ENCODE results near the gene PAX3. TPM values are rescaled to one million over a fixed set of nuclear protein-coding genes. Genes with fewer than 3 reads are reported as not detected.

PAX3 gene
- total RNA-seq, 1 donor from 2014 or later, result not detected

GRCh38 chr2:222242532-222242931 lies 56.3 kb downstream of the PAX3 start:
- Histone ChIP-seq H3K9me3 (no peaks in the 10 kb centered on the region), H3K4me1 (no peaks in the 10 kb centered on the region), H3K4me3 (no peak overlapping the region), H3K27me3 (no peaks in the 10 kb centered on the region), H3K27ac (no peak overlapping the region), H3K36me3 (no peaks in the 10 kb centered on the region)
- no peak for TF ChIP-seq CTCF (IDR thresholded peaks at IDR 0.05)
- no peak for TF ChIP-seq POLR2AphosphoS5 (IDR thresholded peaks at IDR 0.05; ENCODE audit: insufficient read depth in 1 of 2, low read depth in 1 of 2)
- no peak for TF ChIP-seq POLR2A (IDR thresholded peaks at IDR 0.05)
- intact Hi-C loops (cut with DNase I), result no loop called here
- no peak for DNase-seq (ENCODE audit: extremely low spot score in 2 of 2)

GRCh38 chr2:222241128-222241870 lies 57.5 kb downstream of the PAX3 start:
- no peaks in the 10 kb centered on the region for H3K9me3 ChIP-seq
- no peak overlapping the region for H3K27ac ChIP-seq
- H3K36me3 ChIP-seq, result no peaks in the 10 kb centered on the region
- H3K27me3 ChIP-seq, result no peaks in the 10 kb centered on the region
- TF ChIP-seq CTCF (IDR thresholded peaks at IDR 0.05), result no peak
- no peak for DNase-seq (ENCODE audit: extremely low spot score in 2 of 2)
- intact Hi-C loops (cut with DNase I), result no loop called here
- no peaks in the 10 kb centered on the region for H3K4me1 ChIP-seq
- no peak overlapping the region for H3K4me3 ChIP-seq

GRCh38 chr2:222240676-222241049 lies 58.1 kb downstream of the PAX3 start:
- DNase-seq (ENCODE audit: extremely low spot score in 2 of 2), result no peak
- Histone ChIP-seq H3K4me3 (no peak overlapping the region), H3K4me1 (no peaks in the 10 kb centered on the region), H3K36me3 (no peaks in the 10 kb centered on the region), H3K27me3 (no peaks in the 10 kb centered on the region), H3K27ac (no peak overlapping the region), H3K9me3 (no peaks in the 10 kb centered on the region)
- TF ChIP-seq POLR2A (IDR thresholded peaks at IDR 0.05) (no peak), POLR2AphosphoS5 (IDR thresholded peaks at IDR 0.05; ENCODE audit: insufficient read depth in 1 of 2, low read depth in 1 of 2) (no peak), CTCF (IDR thresholded peaks at IDR 0.05) (no peak)
- intact Hi-C loops (cut with DNase I), result no loop called here

GRCh38 chr2:222239945-222240675 lies 58.7 kb downstream of the PAX3 start:
- intact Hi-C loops (cut with DNase I), result no loop called here
- H3K4me3 ChIP-seq, result no peak overlapping the region
- TF ChIP-seq POLR2AphosphoS5 (IDR thresholded peaks at IDR 0.05; ENCODE audit: insufficient read depth in 1 of 2, low read depth in 1 of 2) (no peak), POLR2A (IDR thresholded peaks at IDR 0.05) (no peak), CTCF (IDR thresholded peaks at IDR 0.05) (no peak)
- H3K36me3 ChIP-seq, result no peaks in the 10 kb centered on the region
- H3K27me3 ChIP-seq, result no peaks in the 10 kb centered on the region
- H3K27ac ChIP-seq, result no peak overlapping the region
- H3K9me3 ChIP-seq, result no peaks in the 10 kb centered on the region
- DNase-seq (ENCODE audit: extremely low spot score in 2 of 2), result no peak
- no peaks in the 10 kb centered on the region for H3K4me1 ChIP-seq

- H3K27ac ChIP-seq, result no peak overlapping the region
- no peak for DNase-seq (ENCODE audit: extremely low spot score in 2 of 2)
- TF ChIP-seq POLR2AphosphoS5 (IDR thresholded peaks at IDR 0.05; ENCODE audit: insufficient read depth in 1 of 2, low read depth in 1 of 2) (no peak), CTCF (IDR thresholded peaks at IDR 0.05) (no peak), POLR2A (IDR thresholded peaks at IDR 0.05) (no peak)
- H3K9me3 ChIP-seq, result no peaks in the 10 kb centered on the region
- H3K4me1 ChIP-seq, result no peaks in the 10 kb centered on the region
- no peaks in the 10 kb centered on the region for H3K36me3 ChIP-seq
- H3K4me3 ChIP-seq, result no peak overlapping the region
- intact Hi-C loops (cut with DNase I), result no loop called here
- H3K27me3 ChIP-seq, result no peaks in the 10 kb centered on the region
Measured at GRCh38 chr2:222239091-222239490, 59.7 kb downstream of the PAX3 start.

All from vagina (tissue), 2 donors.